Natural killer cell (primary cell): ENCODE data around the gene RNF223. TPM values are rescaled to one million over a fixed set of nuclear protein-coding genes. Genes with fewer than 3 reads are reported as not detected.
"Not testable (repeated sequence)": the region's sequence is repeated elsewhere in the genome, so short reads cannot be mapped to it uniquely, and the experiment has no call there.

Experiments used
- ATAC-seq, 3 donors: fragments of 150-1000 bp in 2 of 3; fragments of 200-7000 bp in 1 of 3; cut with Tn5 transposase; 1 replicate in 1 of 3; 2 replicates in 2 of 3; pipeline ENCODE4 v1.10.0; 2021; ENCODE audit warnings: mild to moderate bottlenecking in 2 of 3, moderate library complexity in 2 of 3
- DNase-seq, 2 donors: peaks; one replicate each; pipeline versions ENCODE4 v3.0.0 to v3.0.0-alpha.2; 2013 to 2021; ENCODE audit warnings: mixed read lengths in 1 of 2
- H3K27ac ChIP-seq: one replicate; pipeline ENCODE4 v1.5.1; 2013; ENCODE audit warnings: mild to moderate bottlenecking, low read length
- H3K27me3 ChIP-seq: one replicate; pipeline ENCODE4 v1.6.1; 2013; ENCODE audit warnings: low read length; ENCODE audit not compliant: control insufficient read depth, insufficient read depth
- H3K36me3 ChIP-seq: one replicate; pipeline ENCODE4 v1.6.1; 2013; ENCODE audit warnings: low read length; ENCODE audit not compliant: control insufficient read depth, insufficient read depth
- H3K4me1 ChIP-seq: one replicate; pipeline ENCODE4 v1.6.1; 2013; ENCODE audit warnings: low read length; ENCODE audit not compliant: control insufficient read depth, insufficient read depth
- H3K4me3 ChIP-seq: one replicate; pipeline ENCODE4 v1.5.1; 2013; ENCODE audit warnings: low read length
- H3K9me3 ChIP-seq: one replicate; pipeline ENCODE4 v1.6.1; 2013; ENCODE audit warnings: low read length; ENCODE audit not compliant: control insufficient read depth, insufficient read depth
- H3K27ac Mint-ChIP-seq, 2 donors: one replicate each; pipeline ENCODE4 v1.8.0; 2022; ENCODE audit warnings: mild to moderate bottlenecking in 2 of 2, mixed read lengths in 2 of 2, moderate library complexity in 1 of 2
- H3K27me3 Mint-ChIP-seq, 2 donors: one replicate each; pipeline ENCODE4 v1.8.0; 2022; ENCODE audit warnings: low read depth in 2 of 2, mixed read lengths in 2 of 2
- H3K36me3 Mint-ChIP-seq: one replicate; pipeline ENCODE4 v1.8.0; 2022; ENCODE audit warnings: mixed read lengths
- H3K4me1 Mint-ChIP-seq, 2 donors: one replicate each; pipeline ENCODE4 v1.8.0; 2022; ENCODE audit warnings: mixed read lengths in 2 of 2
- H3K4me3 Mint-ChIP-seq: one replicate; pipeline ENCODE4 v1.8.0; 2022; ENCODE audit warnings: mild to moderate bottlenecking, moderate library complexity, mixed read lengths
- H3K9me3 Mint-ChIP-seq, 2 donors: one replicate each; pipeline ENCODE4 v1.8.0; 2022; ENCODE audit warnings: mixed read lengths in 2 of 2
- CTCF ChIP-seq: fragments of 200-600 bp; IDR thresholded peaks from one replicate; pipeline ENCODE4 v1.8.0; 2022; ENCODE audit warnings: antibody characterized with exemption
- WGBS: methylation state at CpG from one replicate; pipeline ENCODE4 v1.1.7; 2013; ENCODE audit warnings: missing lambda C conversion rate; ENCODE audit not compliant: insufficient coverage; 5-methylcytosine and 5-hydroxymethylcytosine counted together
- intact Hi-C: fragments of 100-400 bp; cut with micrococcal nuclease; formaldehyde crosslinking; loops from one replicate; pipeline ENCODE4 v1.14.2; 2022
- total RNA-seq, 4 donors: library from RNA; stranded (reverse); fragments of 120-200 nt in 1 of 4; gene quantifications; one replicate each; pipeline versions ENCODE4 v1.2.3 to v1.2.4, GENCODE V29; 2013 to 2022

The RNF223 gene
- total RNA-seq, 3 donors from 2014 or later (not counting 1 experiment from before 2014, with no cell fraction given), result not detected

GRCh38 chr1:1080122-1080757 lies 6.1 kb upstream of the RNF223 start:
- Mint-ChIP-seq H3K4me1 (peaks cover 0 to 4% of the 10 kb centered on the region in 2 donors), H3K9me3 (no peaks in the 10 kb centered on the region), H3K27ac (no peak overlapping the region), H3K27me3 (no peaks in the 10 kb centered on the region), H3K36me3 (no peaks in the 10 kb centered on the region), H3K4me3 (no peak overlapping the region)
- Histone ChIP-seq H3K4me1 (peaks cover 13% of the 10 kb centered on the region), H3K9me3 (no peaks in the 10 kb centered on the region), H3K27me3 (peaks cover 8% of the 10 kb centered on the region), H3K36me3 (no peaks in the 10 kb centered on the region), H3K27ac (no peak overlapping the region), H3K4me3 (no peak overlapping the region)
- intact Hi-C loops, result no loop called here
- WGBS, result 6% methylated on average over 16 of the region's 23 CpGs
- no peak for TF ChIP-seq CTCF
- no peak for DNase-seq
- peak in 2 of 3 donors; percentile 33 to 55 for ATAC-seq

GRCh38 chr1:1079408-1080121 lies 5.5 kb upstream of the RNF223 start:
- peak; percentile 20 to 55 for DNase-seq
- peak overlapping the region in 1 of 2 donors; percentile 38 for H3K27ac Mint-ChIP-seq
- H3K4me1 ChIP-seq, result peaks cover 13% of the 10 kb centered on the region
- TF ChIP-seq CTCF, result no peak
- H3K4me1 Mint-ChIP-seq, result peaks cover 0 to 4% of the 10 kb centered on the region in 2 donors
- H3K4me3 ChIP-seq, result no peak overlapping the region
- H3K27me3 ChIP-seq, result peaks cover 8% of the 10 kb centered on the region
- no peaks in the 10 kb centered on the region for H3K9me3 Mint-ChIP-seq
- intact Hi-C loops, result no loop called here
- H3K36me3 Mint-ChIP-seq, result no peaks in the 10 kb centered on the region
- no peaks in the 10 kb centered on the region for H3K9me3 ChIP-seq
- no peak overlapping the region for H3K4me3 Mint-ChIP-seq
- peaks cover 0 to 3% of the 10 kb centered on the region in 2 donors for H3K27me3 Mint-ChIP-seq
- H3K36me3 ChIP-seq, result no peaks in the 10 kb centered on the region
- ATAC-seq, result peak; percentile 65 to 82 (median 77)
- WGBS, result 2% methylated on average over 38 of the region's 38 CpGs
- H3K27ac ChIP-seq, result no peak overlapping the region

GRCh38 chr1:1077396-1077795 lies 3.3 kb upstream of the RNF223 start:
- not testable (repeated sequence) for H3K27me3 ChIP-seq

GRCh38 chr1:1075148-1075935 lies 1.2 kb upstream of the RNF223 start:
- Mint-ChIP-seq H3K9me3 (no peaks in the 10 kb centered on the region), H3K27me3 (peaks cover 0 to 4% of the 10 kb centered on the region in 2 donors), H3K36me3 (no peaks in the 10 kb centered on the region), H3K27ac (no peak overlapping the region), H3K4me1 (peaks cover 0 to 4% of the 10 kb centered on the region in 2 donors), H3K4me3 (no peak overlapping the region)
- H3K36me3 ChIP-seq, result no peaks in the 10 kb centered on the region
- H3K27me3 ChIP-seq, result peaks cover 8% of the 10 kb centered on the region
- WGBS, result 68% methylated on average over 17 of the region's 21 CpGs
- DNase-seq, result no peak
- ATAC-seq, result no peak
- intact Hi-C loops, result no loop called here
- no peak for TF ChIP-seq CTCF
- no peak overlapping the region for H3K4me3 ChIP-seq
- H3K27ac ChIP-seq, result no peak overlapping the region
- no peaks in the 10 kb centered on the region for H3K9me3 ChIP-seq
- peaks cover 14% of the 10 kb centered on the region for H3K4me1 ChIP-seq

More at GRCh38 chr1:1077396-1077795, 3.3 kb upstream of the RNF223 start:
- H3K4me1 Mint-ChIP-seq, H3K36me3 ChIP-seq, intact Hi-C loops, DNase-seq, H3K9me3 ChIP-seq, ATAC-seq, H3K4me3 ChIP-seq, H3K4me3 Mint-ChIP-seq, H3K36me3 Mint-ChIP-seq, H3K27me3 Mint-ChIP-seq, H3K9me3 Mint-ChIP-seq, H3K27ac ChIP-seq, H3K27ac Mint-ChIP-seq: not testable (repeated sequence)
- no CpG with 5 or more reads among the region's 21 CpGs for WGBS
- H3K4me1 ChIP-seq, result peaks cover 13% of the 10 kb centered on the region
